Lung (tissue), 12 donors: ENCODE results near the gene R3HCC1L. TPM values are rescaled to one million over a fixed set of nuclear protein-coding genes. Genes with fewer than 3 reads are reported as not detected.
A peak's percentile ranks its signal among the peaks of the same experiment; 100 is the strongest.
"Not testable (repeated sequence)": the region's sequence is repeated elsewhere in the genome, so short reads cannot be mapped to it uniquely, and the experiment has no call there.

ENCODE experiments used
- ATAC-seq: fragments of 200-7000 bp; cut with Tn5 transposase; one replicate; pipeline ENCODE4 v1.9.1; 2020; ENCODE audit warnings: moderate number of reproducible peaks; ENCODE audit not compliant: insufficient read depth, low FRiP score
- DNase-seq, 3 donors: peaks; one replicate each; pipeline ENCODE4 v3.0.0-alpha.2; 2013 to 2017
- H3K27ac ChIP-seq, 2 donors: one replicate each; pipeline ENCODE4 v1.5.1; 2013; ENCODE audit warnings: mild to moderate bottlenecking in 2 of 2, moderate library complexity in 2 of 2, control low read depth in 1 of 2, inconsistent platforms in 1 of 2, low read depth in 1 of 2, low read length in 1 of 2
- H3K27me3 ChIP-seq, 3 donors: one replicate each; pipeline ENCODE4 v1.5.1; 2013; ENCODE audit warnings: low read length in 2 of 3; ENCODE audit not compliant: control insufficient read depth in 3 of 3, insufficient read depth in 3 of 3
- H3K36me3 ChIP-seq, 4 donors: one replicate each; pipeline ENCODE4 v1.5.1; 2013; ENCODE audit warnings: low read length in 4 of 4, mild to moderate bottlenecking in 1 of 4, moderate library complexity in 1 of 4; ENCODE audit not compliant: control insufficient read depth in 4 of 4, insufficient read depth in 4 of 4
- H3K4me1 ChIP-seq, 5 donors: one replicate each; pipeline ENCODE4 v1.5.1; 2013; ENCODE audit warnings: low read length in 5 of 5, mild to moderate bottlenecking in 2 of 5, moderate library complexity in 1 of 5; ENCODE audit not compliant: control insufficient read depth in 5 of 5, insufficient read depth in 5 of 5
- H3K4me3 ChIP-seq: one replicate; pipeline ENCODE4 v1.5.1; 2013; ENCODE audit warnings: mild to moderate bottlenecking, control low read depth, moderate library complexity
- H3K9ac ChIP-seq, 2 donors: one replicate each; pipeline ENCODE4 v1.5.1; 2013; ENCODE audit warnings: low read length in 2 of 2, control low read depth in 1 of 2; ENCODE audit not compliant: insufficient read depth in 1 of 2
- H3K9me3 ChIP-seq, 4 donors: one replicate each; pipeline ENCODE4 v1.5.1; 2013; ENCODE audit warnings: low read length in 3 of 4, mild to moderate bottlenecking in 1 of 4, moderate library complexity in 1 of 4; ENCODE audit not compliant: control insufficient read depth in 4 of 4, insufficient read depth in 3 of 4
- WGBS, 2 donors: extraction: QIAGEN DNeasy Blood & Tissue Kit; methylation state at CpG; one replicate each; pipeline ENCODE4 v1.1.7; 2013; 5-methylcytosine and 5-hydroxymethylcytosine counted together
- polyA plus RNA-seq, 2 donors: library from polyadenylated mRNA; stranded (reverse); fragments of 200-250 nt; gene quantifications; one replicate each; pipeline ENCODE4 v1.2.1, GENCODE V29; 2013
- total RNA-seq, 2 donors: library from RNA; depleted of rRNA in 1 of 2; stranded (reverse); fragments of >200 nt in 1 of 2; gene quantifications; one replicate each; pipeline ENCODE4 v1.2.1, GENCODE V29; 2014 to 2021
- TF ChIP-seq, protein P1 (sequence below): IDR thresholded peaks from 2 replicates; pipeline ENCODE4 v1.5.1; 2012; ENCODE audit warnings: mild to moderate bottlenecking; ENCODE audit errors: control extremely low read depth, extremely low read depth
- donor health status: control.
- donor health status: control.
- donor health status: Bipolar disorder and iron deficiency.
- donor health status: healthy.
- donor health status: DM: yes; HTN: yes; CAD: no.

R3HCC1L gene
- total and polyA plus RNA-seq, 4 donors = 5.0 to 39.4 (median 11.3) TPM

DNA sequence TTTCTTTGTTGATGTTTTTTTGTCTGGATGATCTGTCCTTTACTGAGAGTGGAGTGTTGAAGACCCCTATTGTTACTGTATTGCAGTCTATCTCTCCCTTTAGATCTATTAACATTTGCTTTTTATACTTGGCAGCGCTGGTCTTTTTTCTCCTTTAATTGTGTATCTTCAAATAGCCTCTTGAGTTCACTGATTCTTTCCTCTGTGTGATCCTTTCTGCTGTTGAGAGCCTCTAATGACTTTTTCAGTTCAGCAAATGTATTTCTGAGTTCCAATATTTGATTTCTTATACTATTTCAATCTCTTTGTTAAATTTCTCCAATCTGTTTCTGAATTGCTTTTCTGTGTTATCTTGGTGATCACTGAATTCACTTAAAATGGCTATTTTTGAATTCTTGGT lies 15.4 kb downstream of the R3HCC1L start:
- WGBS, 2 donors = 90 to 100% methylated on average over 1 of the region's 1 CpG
- no peaks in the 10 kb centered on the region for H3K27me3 ChIP-seq
- DNase-seq (no peak), ATAC-seq (no peak)
- peaks cover 0 to 7% (median 5%) of the 10 kb centered on the region in 5 donors for H3K4me1 ChIP-seq
- peaks cover 0 to 4% (median 0%) of the 10 kb centered on the region in 4 donors for H3K36me3 ChIP-seq
- H3K9ac ChIP-seq = no peak overlapping the region
- H3K4me3 ChIP-seq = no peak overlapping the region
- no peak overlapping the region for H3K27ac ChIP-seq
- TF ChIP-seq, protein P1, sequence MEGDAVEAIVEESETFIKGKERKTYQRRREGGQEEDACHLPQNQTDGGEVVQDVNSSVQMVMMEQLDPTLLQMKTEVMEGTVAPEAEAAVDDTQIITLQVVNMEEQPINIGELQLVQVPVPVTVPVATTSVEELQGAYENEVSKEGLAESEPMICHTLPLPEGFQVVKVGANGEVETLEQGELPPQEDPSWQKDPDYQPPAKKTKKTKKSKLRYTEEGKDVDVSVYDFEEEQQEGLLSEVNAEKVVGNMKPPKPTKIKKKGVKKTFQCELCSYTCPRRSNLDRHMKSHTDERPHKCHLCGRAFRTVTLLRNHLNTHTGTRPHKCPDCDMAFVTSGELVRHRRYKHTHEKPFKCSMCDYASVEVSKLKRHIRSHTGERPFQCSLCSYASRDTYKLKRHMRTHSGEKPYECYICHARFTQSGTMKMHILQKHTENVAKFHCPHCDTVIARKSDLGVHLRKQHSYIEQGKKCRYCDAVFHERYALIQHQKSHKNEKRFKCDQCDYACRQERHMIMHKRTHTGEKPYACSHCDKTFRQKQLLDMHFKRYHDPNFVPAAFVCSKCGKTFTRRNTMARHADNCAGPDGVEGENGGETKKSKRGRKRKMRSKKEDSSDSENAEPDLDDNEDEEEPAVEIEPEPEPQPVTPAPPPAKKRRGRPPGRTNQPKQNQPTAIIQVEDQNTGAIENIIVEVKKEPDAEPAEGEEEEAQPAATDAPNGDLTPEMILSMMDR = no peak
- peaks cover 0 to 6% (median 0%) of the 10 kb centered on the region in 4 donors for H3K9me3 ChIP-seq

DNA sequence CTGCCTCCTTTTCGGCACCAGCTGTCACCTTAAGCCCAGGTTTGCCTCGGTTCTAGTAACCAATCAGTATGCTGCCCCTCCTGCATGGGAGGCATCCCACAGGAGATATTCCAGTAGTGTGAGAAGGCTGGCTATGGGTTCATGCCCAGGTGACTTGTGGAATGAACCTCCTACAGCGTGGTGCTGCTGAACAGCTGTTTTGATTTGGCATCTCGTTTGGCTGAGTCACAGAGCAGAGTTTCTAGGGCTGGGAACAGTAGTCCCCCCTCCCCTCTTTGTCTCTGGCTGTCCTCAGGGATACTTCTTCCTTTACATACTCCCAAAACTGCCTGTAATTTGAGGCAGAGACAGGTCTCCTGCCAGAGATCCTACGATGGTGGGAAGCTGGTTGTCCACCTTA lies 16.1 kb downstream of the R3HCC1L start:
- peaks cover 0 to 6% (median 5%) of the 10 kb centered on the region in 5 donors for H3K4me1 ChIP-seq
- TF ChIP-seq, protein P1 = no peak
- no peak overlapping the region for H3K9ac ChIP-seq
- no peak overlapping the region for H3K27ac ChIP-seq
- H3K27me3 ChIP-seq = no peaks in the 10 kb centered on the region
- DNase-seq (no peak), ATAC-seq (no peak)
- H3K9me3 ChIP-seq = peaks cover 0 to 6% (median 0%) of the 10 kb centered on the region in 4 donors
- H3K4me3 ChIP-seq = no peak overlapping the region
- 94 to 95% methylated on average over 5 of the region's 5 CpGs for WGBS, 2 donors
- peaks cover 0 to 4% (median 0%) of the 10 kb centered on the region in 4 donors for H3K36me3 ChIP-seq

DNA sequence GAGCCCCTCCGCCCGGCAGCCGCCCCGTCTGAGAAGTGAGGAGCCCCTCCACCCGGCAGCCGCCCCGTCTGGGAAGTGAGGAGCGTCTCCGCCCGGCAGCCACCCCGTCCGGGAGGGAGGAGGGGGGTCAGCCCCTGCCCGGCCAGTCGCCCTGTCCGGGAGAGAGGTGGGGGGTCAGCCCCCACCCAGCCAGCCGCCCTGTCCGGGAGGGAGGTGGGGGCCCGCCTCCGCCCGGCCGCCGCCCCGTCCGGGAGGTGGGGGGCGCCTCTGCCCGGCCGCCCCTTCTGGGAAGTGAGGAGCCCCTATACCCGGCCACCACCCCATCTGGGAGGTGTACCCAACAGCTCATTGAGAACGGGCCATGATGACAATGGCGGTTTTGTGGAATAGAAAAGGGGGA lies 18.3 kb downstream of the R3HCC1L start:
- H3K9me3 ChIP-seq, ATAC-seq, H3K27me3 ChIP-seq, H3K27ac ChIP-seq, H3K9ac ChIP-seq, H3K36me3 ChIP-seq, H3K4me3 ChIP-seq, DNase-seq, H3K4me1 ChIP-seq: not testable (repeated sequence)
- WGBS, 2 donors = 91 to 94% methylated on average over 16 to 30 of the region's 30 CpGs

DNA sequence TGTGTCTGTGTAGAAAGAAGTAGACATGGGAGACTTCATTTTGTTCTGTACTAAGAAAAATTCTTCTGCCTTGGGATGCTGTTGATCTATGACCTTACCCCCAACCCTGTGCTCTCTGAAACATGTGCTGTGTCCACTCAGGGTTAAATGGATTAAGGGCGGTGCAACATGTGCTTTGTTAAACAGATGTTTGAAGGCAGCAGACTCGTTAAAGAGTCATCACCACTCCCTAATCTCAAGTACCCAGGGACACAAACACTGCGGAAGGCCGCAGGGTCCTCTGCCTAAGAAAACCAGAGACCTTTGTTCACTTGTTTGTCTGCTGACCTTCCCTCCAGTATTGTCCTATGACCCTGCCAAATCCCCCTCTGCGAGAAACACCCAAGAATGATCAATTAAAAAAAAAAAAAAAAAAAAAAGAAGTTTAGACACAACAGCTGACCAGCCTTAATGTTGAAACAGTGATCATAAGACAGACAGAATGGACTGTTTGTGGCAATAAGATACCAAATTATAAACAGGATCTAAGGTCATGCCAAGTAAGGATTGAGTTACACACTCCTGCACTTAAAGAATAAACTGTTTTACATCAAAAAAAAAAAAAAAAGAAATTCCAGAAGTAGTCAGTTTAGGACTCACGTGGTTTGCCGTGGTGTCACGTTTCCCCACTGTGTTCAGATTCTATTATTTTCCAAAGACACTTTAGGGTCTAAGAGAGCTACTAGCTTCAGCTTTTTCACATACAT lies 18.9 kb downstream of the R3HCC1L start:
- not testable (repeated sequence) for H3K9me3 ChIP-seq, H3K4me3 ChIP-seq, H3K36me3 ChIP-seq, H3K27ac ChIP-seq, H3K27me3 ChIP-seq, ATAC-seq, H3K9ac ChIP-seq, H3K4me1 ChIP-seq
- DNase-seq = peak; percentile 24 to 72 (median 57)
- WGBS, 2 donors = 47 to 76% methylated on average over 8 of the region's 8 CpGs
